Stimulated activated CD8-positive, alpha-beta memory T cell treated with anti-CD3 and anti-CD28 coated beads, Interleukin-2, amount 100 ng/mL, for 48 hours (primary cell): ENCODE measurements around the gene PPT1.

Source experiments
- DNase-seq, 2 donors: peaks; one replicate each; pipeline ENCODE4 v3.0.0-alpha.2; 2020; ENCODE audit warnings: low read depth in 2 of 2

The PPT1 gene

GRCh38 chr1:40030528-40031135 is 66.4 kb downstream of the PPT1 start:
- DNase-seq, result no peak

- no peak for DNase-seq
Observed at GRCh38 chr1:40029608-40030007, 67.4 kb downstream of the PPT1 start.

- no peak for DNase-seq
Observed at GRCh38 chr1:40027647-40028046, 69.4 kb downstream of the PPT1 start.

GRCh38 chr1:40024671-40025070 is 72.4 kb downstream of the PPT1 start:
- DNase-seq, result no peak

GRCh38 chr1:40023379-40023944 is 73.6 kb downstream of the PPT1 start:
- no peak for DNase-seq
